HG02840 (cell line): Measurements from ENCODE around the gene GRIK4.

ENCODE experiments used
- ATAC-seq: cut with Tn5 transposase; IDR thresholded peaks from one replicate; pipeline ENCODE4 v1.9.1; 2021; ENCODE audit warnings: mild to moderate bottlenecking, moderate library complexity, moderate number of reproducible peaks; ENCODE audit not compliant: unreplicated experiment, low FRiP score

GRIK4 gene

GRCh38 chr11:121037016-121037415 lies 525.5 kb downstream of the GRIK4 start:
- ATAC-seq, result no peak
